ENCODE results near the gene DLX3. TPM values are rescaled to one million over a fixed set of nuclear protein-coding genes. Genes with fewer than 3 reads are reported as not detected.

The DLX3 gene
- total RNA-seq (2022; extraction: Qiagen RNA extraction), result 0.06 to 0.17 TPM (median 0.08 TPM) in 5 replicates

DNA sequence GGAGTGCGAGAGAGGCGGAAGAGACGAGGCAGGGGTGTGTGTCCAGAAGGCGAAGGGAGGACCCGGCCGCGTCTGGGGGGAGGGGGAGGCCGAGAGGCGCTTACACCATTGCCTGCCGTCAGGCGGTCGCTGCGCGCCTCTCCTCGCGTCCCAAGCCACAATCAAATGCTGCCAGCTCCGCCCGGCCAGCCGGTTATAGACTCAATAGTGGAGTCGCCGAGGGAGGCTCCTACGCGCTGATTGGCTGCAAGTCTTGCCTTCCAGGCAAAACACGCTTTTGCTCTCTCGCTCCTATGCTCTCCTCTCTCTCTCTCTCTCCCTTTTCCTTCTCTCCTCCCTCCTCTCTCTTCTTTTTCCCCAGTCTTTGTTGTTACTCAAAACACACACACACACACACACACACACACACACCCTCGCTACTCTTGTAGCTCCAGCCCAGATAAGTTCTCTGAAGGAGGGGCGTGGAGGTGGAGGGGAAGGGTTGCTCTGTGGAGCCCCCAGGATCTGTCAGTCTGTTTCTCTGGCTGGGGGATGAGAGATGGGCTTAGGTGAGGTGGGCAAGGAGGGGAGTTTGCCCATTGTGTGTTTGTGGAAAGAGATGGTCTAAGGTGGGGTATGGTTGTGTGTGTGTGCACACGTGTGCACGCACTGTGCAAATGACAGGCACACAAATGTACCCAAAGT lies at the start of gene DLX3:
DLX3 (minus strand) TSS at position 170 of the 684 bp plus-strand sequence. CDS start 226 bp downstream, outside the sequence.

DNA sequence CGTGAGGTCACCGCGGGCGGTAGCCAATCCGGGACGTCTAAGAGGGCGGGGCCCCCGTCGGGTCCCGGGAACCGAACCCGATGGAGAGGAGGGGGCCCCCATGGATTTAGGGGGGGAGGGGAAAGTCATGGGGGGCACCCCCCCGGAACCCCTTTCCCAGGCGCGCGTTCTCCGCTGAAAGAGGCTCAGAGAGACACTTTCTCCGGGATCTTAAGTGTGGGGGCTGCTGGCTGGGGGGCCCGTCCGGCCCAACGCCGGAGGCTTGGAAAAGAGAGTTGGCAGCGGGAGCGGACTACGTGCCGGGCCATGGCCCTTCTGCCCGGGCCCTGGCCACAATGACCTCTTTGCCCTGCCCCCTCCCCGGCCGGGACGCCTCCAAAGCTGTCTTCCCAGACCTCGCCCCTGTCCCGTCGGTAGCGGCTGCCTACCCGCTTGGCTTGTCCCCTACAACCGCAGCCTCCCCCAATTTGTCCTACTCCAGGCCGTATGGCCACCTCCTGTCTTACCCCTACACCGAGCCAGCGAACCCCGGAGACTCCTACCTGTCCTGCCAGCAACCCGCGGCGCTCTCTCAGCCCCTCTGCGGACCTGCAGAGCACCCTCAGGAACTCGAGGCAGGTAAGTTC lies 25.8 kb downstream of the DLX3 start, which contains the start of gene DLX4:
DLX4 (plus strand) TSS at position 57 of the 626 bp plus-strand sequence; CDS start at position 336, 279 bp downstream.

Other genes with a start within 250 kb of the DLX3 start
- 1.6 to 2.2 TPM (median 1.9 TPM) in 5 replicates for gene FAM117A, start 231.1 kb downstream of the DLX3 start, total RNA-seq (2022; extraction: Qiagen RNA extraction)
- gene KAT7, start 206.5 kb downstream of the DLX3 start, total RNA-seq (2022; extraction: Qiagen RNA extraction), result 25.8 to 32.1 TPM (median 30.0 TPM) in 5 replicates
- not detected in 5 replicates for gene TAC4, start 147.2 kb downstream of the DLX3 start, total RNA-seq (2022; extraction: Qiagen RNA extraction)
- 1.4 to 3.0 TPM (median 2.7 TPM) in 5 replicates for gene DLX4, start 26.0 kb downstream of the DLX3 start, total RNA-seq (2022; extraction: Qiagen RNA extraction)
- 312 to 429 TPM (median 406 TPM) in 5 replicates for gene ITGA3, start 60.9 kb upstream of the DLX3 start, total RNA-seq (2022; extraction: Qiagen RNA extraction)
- gene PDK2, start 100.1 kb upstream of the DLX3 start, total RNA-seq (2022; extraction: Qiagen RNA extraction), result 11.5 to 21.5 TPM (median 20.4 TPM) in 5 replicates
- gene SAMD14, start 134.9 kb upstream of the DLX3 start, total RNA-seq (2022; extraction: Qiagen RNA extraction), result 0.36 to 0.65 TPM (median 0.48 TPM) in 5 replicates
- gene PPP1R9B, start 155.5 kb upstream of the DLX3 start, total RNA-seq (2022; extraction: Qiagen RNA extraction), result 36.3 to 58.1 TPM (median 55.9 TPM) in 5 replicates
- gene SGCA, start 170.8 kb upstream of the DLX3 start, total RNA-seq (2022; extraction: Qiagen RNA extraction), result 0.54 to 2.3 TPM (median 1.2 TPM) in 5 replicates
- gene COL1A1, start 206.4 kb upstream of the DLX3 start, total RNA-seq (2022; extraction: Qiagen RNA extraction), result 5.8 to 11.3 TPM (median 9.0 TPM) in 5 replicates